ENCODE data around the gene SLC26A2. TPM values are rescaled to one million over a fixed set of nuclear protein-coding genes. Genes with fewer than 3 reads are reported as not detected.

The SLC26A2 gene
- total RNA-seq (ENCODE audit: low replicate concordance), result 12.7 and 20.2 TPM in 2 replicates

GRCh38 chr5:149960272-149961185 lies at the start of gene SLC26A2:
SLC26A2 (plus strand) TSS chr5:149960758; CDS start chr5:149977653, 16,895 bp downstream.
- peak within 1 kb of the TSS; percentile 78 for H3K4me3 ChIP-seq (ENCODE audit: low read depth, low read length)
- peak; percentile 97 for DNase-seq (ENCODE audit: low read depth)
- TF ChIP-seq CTCF (IDR thresholded peaks at IDR 0.05; ENCODE audit: insufficient read depth, low read length), result no peak

- no peak for TF ChIP-seq CTCF (IDR thresholded peaks at IDR 0.05; ENCODE audit: insufficient read depth, low read length)
- H3K4me3 ChIP-seq (ENCODE audit: low read depth, low read length), result no peak overlapping the region
- DNase-seq (ENCODE audit: low read depth), result no peak
These were observed 49.5 kb upstream of the SLC26A2 start for GRCh38 chr5:149911031-149911430.

GRCh38 chr5:149912226-149912871 lies 48.2 kb upstream of the SLC26A2 start:
- no peak for TF ChIP-seq CTCF (IDR thresholded peaks at IDR 0.05; ENCODE audit: insufficient read depth, low read length)
- H3K4me3 ChIP-seq (ENCODE audit: low read depth, low read length), result no peak overlapping the region

GRCh38 chr5:149913436-149914419 lies 46.8 kb upstream of the SLC26A2 start:
- H3K4me3 ChIP-seq (ENCODE audit: low read depth, low read length), result no peak overlapping the region
- no peak for TF ChIP-seq CTCF (IDR thresholded peaks at IDR 0.05; ENCODE audit: insufficient read depth, low read length)
- DNase-seq (ENCODE audit: low read depth), result no peak

More at GRCh38 chr5:149912226-149912871, 48.2 kb upstream of the SLC26A2 start:
- no peak for DNase-seq (ENCODE audit: low read depth)

GRCh38 chr5:149915392-149916260 lies 44.9 kb upstream of the SLC26A2 start:
- DNase-seq (ENCODE audit: low read depth), result no peak
- TF ChIP-seq CTCF (IDR thresholded peaks at IDR 0.05; ENCODE audit: insufficient read depth, low read length), result no peak
- no peak overlapping the region for H3K4me3 ChIP-seq (ENCODE audit: low read depth, low read length)

All from fibroblast of the aortic adventitia (primary cell).